ENCODE results near the gene NTM.

NTM gene

DNA sequence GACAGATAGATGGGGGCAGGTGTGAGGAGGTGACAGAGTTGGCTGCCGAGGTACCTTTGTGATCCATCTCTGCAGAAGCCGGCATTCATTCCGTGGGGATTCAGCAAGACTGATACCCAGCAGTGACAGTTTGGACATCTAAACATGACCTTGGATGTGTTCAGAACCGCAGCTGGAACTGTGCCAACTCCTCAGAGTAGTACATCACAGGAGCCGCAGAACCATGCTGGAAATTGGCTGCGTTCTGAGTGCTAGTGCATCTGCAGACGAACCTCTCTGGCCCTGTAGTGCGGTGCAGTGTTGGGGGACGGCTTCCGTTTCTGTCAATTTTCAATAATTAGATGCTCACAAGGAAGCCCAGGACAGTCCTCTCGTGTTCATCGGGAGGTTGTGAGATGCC, 772.1 kb downstream of the NTM start:
- no peak overlapping the region for H3K4me3 ChIP-seq (replicated peaks in 1 of 2; ENCODE audit: low read depth in 2 of 2, low read length in 2 of 2)
- no peak for DNase-seq (ENCODE audit: low read depth in 2 of 2)
- no peak for TF ChIP-seq CTCF (IDR thresholded peaks at IDR 0.05; ENCODE audit: low read depth, low read length)

DNA sequence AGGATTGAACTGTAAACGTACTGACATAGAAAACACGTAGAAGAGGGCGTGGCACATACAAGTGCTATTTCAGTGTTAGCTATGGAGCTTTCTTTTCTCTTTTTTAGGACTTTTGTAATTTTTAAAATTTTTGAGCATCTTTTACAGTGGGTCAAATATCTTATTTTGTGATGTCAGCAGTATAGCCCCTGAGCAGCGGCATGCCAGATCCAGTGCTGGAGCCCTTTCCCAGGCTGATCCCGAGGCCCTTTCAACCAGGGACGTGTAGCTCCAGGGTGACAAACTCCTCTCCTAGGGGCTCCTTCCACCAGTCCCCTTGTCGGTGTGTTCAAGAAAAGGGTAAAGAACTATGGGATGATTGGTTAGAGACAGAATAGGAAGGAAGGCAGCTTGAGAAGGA, 777.0 kb downstream of the NTM start:
- H3K4me3 ChIP-seq (replicated peaks in 1 of 2; ENCODE audit: low read depth in 2 of 2, low read length in 2 of 2): no peak overlapping the region
- no peak for DNase-seq (ENCODE audit: low read depth in 2 of 2)
- TF ChIP-seq CTCF (IDR thresholded peaks at IDR 0.05; ENCODE audit: low read depth, low read length): no peak

DNA sequence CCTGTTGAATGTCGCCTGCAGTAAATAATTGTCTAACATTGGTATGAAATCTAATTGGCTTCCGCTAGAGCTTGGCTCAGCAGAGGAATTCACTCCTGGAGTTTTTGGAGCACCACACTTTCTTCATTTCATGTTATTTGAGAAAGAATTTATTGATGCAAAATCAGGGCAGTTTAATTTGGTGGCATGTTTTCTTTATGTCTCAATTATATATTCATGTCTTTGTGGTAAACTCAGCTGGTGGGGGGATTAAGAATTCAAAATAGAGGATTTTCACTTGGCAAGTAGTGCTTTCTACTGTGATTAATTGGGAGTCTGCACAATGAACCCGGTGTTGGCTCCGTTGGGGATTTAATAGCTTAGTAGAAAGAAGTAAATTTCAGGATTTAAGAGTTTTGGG, 784.4 kb downstream of the NTM start:
- no peak for TF ChIP-seq CTCF (IDR thresholded peaks at IDR 0.05; ENCODE audit: low read depth, low read length)

DNA sequence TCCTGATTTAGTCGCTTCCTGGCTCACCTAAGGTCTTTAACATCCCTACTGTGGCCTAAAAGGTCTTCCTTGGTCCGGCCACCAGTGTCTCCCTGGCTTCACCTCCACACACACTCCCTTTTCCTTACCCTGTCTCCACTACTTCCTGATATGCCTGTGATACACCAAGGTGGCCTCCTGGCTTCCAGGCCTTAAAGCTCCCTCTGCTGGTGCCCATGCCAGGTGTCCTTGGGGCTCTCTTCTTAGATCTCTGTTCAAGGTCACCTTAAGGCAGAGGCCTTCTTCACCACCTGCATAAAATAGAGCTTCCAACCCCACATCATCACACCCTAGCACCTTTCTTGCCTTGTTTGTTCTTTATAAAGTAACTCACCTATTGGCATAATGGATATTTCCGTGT, 787.7 kb downstream of the NTM start:
- peak; percentile 29 to 41 for DNase-seq (ENCODE audit: low read depth in 2 of 2)
- H3K4me3 ChIP-seq (replicated peaks in 1 of 2; ENCODE audit: low read depth in 2 of 2, low read length in 2 of 2): no peak overlapping the region
- TF ChIP-seq CTCF (IDR thresholded peaks at IDR 0.05; ENCODE audit: low read depth, low read length): peak; percentile 60

More for the DNA sequence above, 784.4 kb downstream of the NTM start:
- H3K4me3 ChIP-seq (replicated peaks in 1 of 2; ENCODE audit: low read depth in 2 of 2, low read length in 2 of 2): no peak overlapping the region
- no peak for DNase-seq (ENCODE audit: low read depth in 2 of 2)

DNA sequence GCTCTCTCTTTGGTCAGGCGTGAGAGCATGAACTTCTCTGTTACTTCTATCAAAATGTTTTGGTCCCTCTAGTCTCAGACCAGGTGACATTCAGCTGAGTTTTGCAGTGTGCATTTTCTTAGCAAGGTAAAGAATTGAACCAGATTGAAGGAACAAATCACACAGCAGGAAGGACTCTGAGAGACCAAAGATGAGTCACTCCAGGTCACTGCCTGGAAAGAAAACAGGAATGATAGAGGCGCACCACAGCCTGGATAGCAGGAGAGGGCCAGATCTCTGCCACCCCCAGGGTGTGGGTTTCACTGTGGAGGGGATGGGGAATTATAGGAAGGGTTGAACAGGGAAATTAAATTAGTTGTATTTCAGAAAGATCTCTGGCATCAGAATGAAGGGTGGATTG, 788.3 kb downstream of the NTM start:
- TF ChIP-seq CTCF (IDR thresholded peaks at IDR 0.05; ENCODE audit: low read depth, low read length): no peak
- no peak overlapping the region for H3K4me3 ChIP-seq (replicated peaks in 1 of 2; ENCODE audit: low read depth in 2 of 2, low read length in 2 of 2)
- DNase-seq (ENCODE audit: low read depth in 2 of 2): peak in 1 of 2 donors; percentile 36

GRCh38 chr11:132161403-132162078, 791.1 kb downstream of the NTM start:
- H3K4me3 ChIP-seq (replicated peaks in 1 of 2; ENCODE audit: low read depth in 2 of 2, low read length in 2 of 2): no peak overlapping the region
- no peak for DNase-seq (ENCODE audit: low read depth in 2 of 2)
- TF ChIP-seq CTCF (IDR thresholded peaks at IDR 0.05; ENCODE audit: low read depth, low read length): no peak
